Measurements from ENCODE around the gene ITPR1. TPM values are rescaled to one million over a fixed set of nuclear protein-coding genes. Genes with fewer than 3 reads are reported as not detected.

ITPR1 gene
- total RNA-seq, 4 donors from 2014 or later, result 58.8 to 67.2 (median 63.1) TPM

DNA sequence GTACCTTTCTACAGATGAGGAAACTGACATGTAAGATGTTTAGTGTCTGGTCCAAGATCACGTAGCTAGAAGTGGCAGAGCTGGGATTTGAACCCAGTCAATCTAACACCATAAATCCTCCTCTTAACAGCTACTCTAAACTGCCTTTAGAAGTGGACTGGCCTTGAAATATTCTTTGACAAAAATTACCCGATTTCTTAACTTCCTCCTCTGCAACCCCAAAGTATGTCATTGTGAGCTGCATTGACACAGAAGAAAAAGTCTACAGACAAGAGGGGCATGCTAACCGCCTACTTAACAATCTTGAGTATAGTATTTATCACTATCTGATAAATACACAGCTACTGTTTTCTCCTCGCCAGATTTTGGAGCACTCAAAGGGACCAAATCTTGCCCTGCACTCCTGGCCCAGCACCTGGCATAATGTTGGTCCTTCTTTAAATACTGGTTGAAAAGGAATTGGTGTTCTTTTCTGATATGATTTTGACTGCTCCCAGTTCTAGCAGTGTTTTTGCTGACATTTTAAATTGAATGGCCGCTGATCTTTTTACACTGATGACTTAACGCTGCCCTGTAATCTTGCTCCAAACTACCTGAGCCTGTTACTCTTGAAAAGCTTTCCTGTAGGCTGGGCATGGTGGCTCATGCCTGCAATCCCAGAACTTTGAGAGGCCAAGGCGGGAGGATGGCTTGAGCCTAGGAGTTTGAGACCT lies 36.9 kb downstream of the ITPR1 start:
- TF ChIP-seq, protein P1, sequence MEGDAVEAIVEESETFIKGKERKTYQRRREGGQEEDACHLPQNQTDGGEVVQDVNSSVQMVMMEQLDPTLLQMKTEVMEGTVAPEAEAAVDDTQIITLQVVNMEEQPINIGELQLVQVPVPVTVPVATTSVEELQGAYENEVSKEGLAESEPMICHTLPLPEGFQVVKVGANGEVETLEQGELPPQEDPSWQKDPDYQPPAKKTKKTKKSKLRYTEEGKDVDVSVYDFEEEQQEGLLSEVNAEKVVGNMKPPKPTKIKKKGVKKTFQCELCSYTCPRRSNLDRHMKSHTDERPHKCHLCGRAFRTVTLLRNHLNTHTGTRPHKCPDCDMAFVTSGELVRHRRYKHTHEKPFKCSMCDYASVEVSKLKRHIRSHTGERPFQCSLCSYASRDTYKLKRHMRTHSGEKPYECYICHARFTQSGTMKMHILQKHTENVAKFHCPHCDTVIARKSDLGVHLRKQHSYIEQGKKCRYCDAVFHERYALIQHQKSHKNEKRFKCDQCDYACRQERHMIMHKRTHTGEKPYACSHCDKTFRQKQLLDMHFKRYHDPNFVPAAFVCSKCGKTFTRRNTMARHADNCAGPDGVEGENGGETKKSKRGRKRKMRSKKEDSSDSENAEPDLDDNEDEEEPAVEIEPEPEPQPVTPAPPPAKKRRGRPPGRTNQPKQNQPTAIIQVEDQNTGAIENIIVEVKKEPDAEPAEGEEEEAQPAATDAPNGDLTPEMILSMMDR (IDR thresholded peaks at IDR 0.05; ENCODE audit: low read depth), result no peak

DNA sequence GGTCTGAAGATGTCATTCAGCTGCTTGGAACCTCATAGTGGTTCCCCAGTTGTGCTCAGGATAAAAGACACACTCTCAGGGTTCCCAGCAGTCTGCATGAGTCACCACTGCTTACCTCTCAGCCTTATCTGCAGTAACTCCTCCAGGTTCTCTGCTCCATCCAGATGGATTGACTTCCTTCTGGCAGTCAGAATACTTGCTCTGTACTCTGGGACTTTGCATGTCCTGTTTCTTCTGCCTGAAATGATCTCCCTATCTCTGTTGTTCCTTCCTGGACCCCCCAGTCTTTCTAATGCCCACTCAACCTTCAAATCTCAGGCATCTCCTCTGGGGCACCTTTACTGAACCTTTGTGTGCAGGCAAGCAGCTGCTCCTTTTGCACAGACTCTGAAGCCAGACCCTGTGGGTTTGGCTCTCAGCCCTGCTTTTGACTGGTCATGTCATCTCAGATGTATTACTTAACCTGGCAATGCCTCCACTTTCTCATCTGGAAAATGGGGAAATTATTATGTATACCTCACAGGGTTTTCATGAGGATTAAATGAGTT lies 38.4 kb downstream of the ITPR1 start:
- TF ChIP-seq, protein P1 (IDR thresholded peaks at IDR 0.05; ENCODE audit: low read depth), result no peak

DNA sequence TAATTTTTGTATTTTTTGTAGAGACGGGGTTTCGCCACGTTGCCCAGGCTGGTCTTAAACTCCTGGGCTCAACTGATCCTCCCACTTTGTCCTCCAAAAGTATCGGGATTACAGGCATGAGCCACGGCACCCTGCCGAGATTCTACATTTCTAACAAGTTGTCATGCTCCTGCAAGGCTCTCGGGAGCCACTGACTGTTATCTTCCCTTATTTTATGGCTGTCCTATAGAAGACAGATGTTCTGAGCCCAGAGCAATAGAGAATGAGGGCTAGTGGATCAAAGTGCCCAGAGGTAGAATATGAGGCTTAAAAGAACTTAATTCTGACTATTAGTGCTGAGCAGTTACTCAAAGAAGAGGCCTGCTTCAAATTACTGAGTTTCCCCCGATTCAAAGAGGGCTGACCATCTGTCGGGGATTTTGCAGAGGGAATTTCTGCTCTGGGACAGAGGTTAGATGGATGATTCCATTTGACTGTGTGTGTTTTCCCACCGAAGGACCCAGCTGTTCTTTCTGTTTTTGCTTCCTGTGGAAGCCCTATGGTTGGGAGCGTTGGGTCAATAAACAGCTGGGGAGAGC lies 39.5 kb downstream of the ITPR1 start:
- TF ChIP-seq, protein P1 (IDR thresholded peaks at IDR 0.05; ENCODE audit: low read depth), result no peak

DNA sequence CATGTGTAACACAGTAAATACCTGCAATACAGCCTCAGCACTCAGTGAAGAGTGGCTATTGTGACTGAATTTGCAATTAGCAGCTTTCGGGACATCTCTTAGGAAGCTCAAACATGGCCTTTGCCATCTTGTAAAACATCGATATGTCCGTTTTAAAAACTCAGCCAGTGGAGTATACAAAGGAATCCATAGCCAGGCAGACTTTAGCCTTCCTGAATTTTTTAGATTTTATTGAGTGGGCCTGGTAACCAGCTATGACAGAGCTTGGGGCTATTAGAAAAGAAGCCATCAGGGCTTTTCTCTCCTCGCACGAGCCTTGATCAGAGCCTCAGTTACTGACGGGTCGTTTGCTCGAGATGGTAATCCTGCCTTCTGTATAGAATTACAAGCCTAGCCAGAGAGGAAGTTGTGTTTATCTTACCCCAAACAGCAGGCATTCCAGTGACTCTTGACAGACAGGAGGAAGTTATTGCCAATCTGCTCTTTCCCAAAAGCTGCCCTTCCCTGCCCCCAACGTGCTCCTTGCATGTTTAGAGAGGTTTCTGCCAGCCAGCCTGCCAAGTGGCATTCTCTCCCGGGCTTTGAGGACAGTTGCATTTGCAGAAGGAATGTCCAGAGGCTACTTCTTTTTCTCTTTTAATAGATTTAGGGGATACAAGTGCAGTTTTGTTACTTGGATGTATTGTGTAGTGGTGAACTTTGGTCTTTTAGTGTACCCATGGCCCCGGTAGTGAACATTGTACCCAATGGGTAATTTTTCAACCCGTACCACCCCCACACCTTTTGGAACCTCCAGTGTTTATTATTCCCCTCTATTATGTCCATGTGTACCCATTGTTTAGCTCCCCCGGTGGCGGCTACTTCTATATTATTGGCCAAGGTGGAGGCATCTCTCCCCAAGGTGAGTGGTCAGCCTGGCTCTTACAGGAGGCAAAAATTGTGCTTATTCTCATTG lies 40.6 kb downstream of the ITPR1 start:
- TF ChIP-seq, protein P1 (IDR thresholded peaks at IDR 0.05; ENCODE audit: low read depth), result no peak

DNA sequence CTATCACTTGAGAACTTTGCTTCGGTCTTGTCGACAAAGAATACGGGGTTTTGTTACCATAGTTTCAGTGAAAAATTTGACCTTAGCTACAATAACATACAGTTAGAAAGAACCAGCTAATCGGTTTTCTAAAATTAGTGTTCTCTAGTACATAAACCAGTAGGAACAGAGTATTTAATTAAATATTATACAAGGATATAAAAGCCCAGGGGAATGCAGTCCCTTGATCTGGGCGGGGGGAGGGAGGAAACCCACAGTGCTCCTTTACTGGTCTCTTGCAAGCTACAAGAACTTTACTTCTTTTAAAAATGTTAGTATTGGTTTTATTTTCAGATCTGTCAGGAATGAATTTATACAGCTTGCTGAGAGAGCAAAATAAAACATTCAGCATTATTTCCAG lies 41.8 kb downstream of the ITPR1 start:
- TF ChIP-seq, protein P1 (IDR thresholded peaks at IDR 0.05; ENCODE audit: low read depth), result no peak

DNA sequence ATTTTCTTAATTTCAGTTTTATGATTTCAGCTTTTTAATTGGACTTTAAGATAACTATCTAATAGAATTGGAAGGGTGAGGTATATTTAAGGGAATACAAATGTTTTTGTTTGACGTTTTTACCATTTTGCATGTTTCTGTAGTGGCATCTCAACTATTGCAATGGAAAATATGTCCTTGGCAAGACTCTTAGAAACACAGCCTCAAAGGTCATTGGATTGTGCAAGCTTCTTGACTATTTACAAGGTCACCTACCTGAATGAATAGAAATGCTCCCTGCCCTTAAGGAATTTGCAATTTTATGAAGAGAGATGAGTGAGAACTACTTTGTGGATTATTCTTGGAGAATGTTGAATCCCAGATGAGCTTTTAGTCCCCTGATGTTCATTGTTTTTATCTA lies 43.1 kb downstream of the ITPR1 start:
- TF ChIP-seq, protein P1 (IDR thresholded peaks at IDR 0.05; ENCODE audit: low read depth), result no peak

Data from subcutaneous adipose tissue (tissue), 4 donors.